GM20000 (cell line): Measurements from ENCODE around the gene TXNL4B.

Source experiments
- DNase-seq: peaks from one replicate; pipeline ENCODE4 v3.0.0; 2012; ENCODE audit warnings: low spot score
- CTCF ChIP-seq: IDR thresholded peaks from 2 replicates; pipeline ENCODE4 v1.5.1; 2012; ENCODE audit warnings: mild to moderate bottlenecking, control low read depth; ENCODE audit errors: extremely low read depth, missing control alignments

TXNL4B gene

GRCh38 chr16:72051818-72052217, 41.6 kb downstream of the TXNL4B start:
- no peak for DNase-seq
- TF ChIP-seq CTCF: no peak

GRCh38 chr16:72050769-72051464, 42.5 kb downstream of the TXNL4B start:
- TF ChIP-seq CTCF: no peak
- no peak for DNase-seq

- no peak for DNase-seq
- no peak for TF ChIP-seq CTCF
Observed at GRCh38 chr16:72049110-72049509, 44.3 kb downstream of the TXNL4B start.

- TF ChIP-seq CTCF: no peak
- DNase-seq: no peak
Observed at GRCh38 chr16:72044825-72045359, 48.5 kb downstream of the TXNL4B start.

- no peak for DNase-seq
- no peak for TF ChIP-seq CTCF
Observed at GRCh38 chr16:72044296-72044695, 49.1 kb downstream of the TXNL4B start.

GRCh38 chr16:72043539-72043938, 49.9 kb downstream of the TXNL4B start:
- no peak for TF ChIP-seq CTCF
- no peak for DNase-seq

GRCh38 chr16:72043058-72043457, 50.4 kb downstream of the TXNL4B start:
- no peak for DNase-seq

More at GRCh38 chr16:72043058-72043457, 50.4 kb downstream of the TXNL4B start:
- TF ChIP-seq CTCF: no peak
